Ascending aorta (tissue), 2 donors: ENCODE results near the gene SDSL. TPM values are rescaled to one million over a fixed set of nuclear protein-coding genes. Genes with fewer than 3 reads are reported as not detected.

Experiments used
- DNase-seq, 2 donors: peaks; one replicate each; pipeline ENCODE4 v3.0.0-alpha.2; 2019; ENCODE audit warnings: low spot score in 2 of 2
- H3K27ac ChIP-seq, 2 donors: fragments of 200-600 bp; sonication (generic); one replicate each; pipeline ENCODE4 v1.5.1; 2016 to 2017; ENCODE audit warnings: mild to moderate bottlenecking in 1 of 2
- H3K27me3 ChIP-seq: fragments of 200-600 bp; sonication (generic); one replicate; pipeline ENCODE4 v1.5.1; 2017
- H3K36me3 ChIP-seq, 2 donors: fragments of 200-600 bp; sonication (generic); one replicate each; pipeline ENCODE4 v1.5.1; 2016
- H3K4me1 ChIP-seq, 2 donors: fragments of 200-600 bp; sonication (generic); one replicate each; pipeline ENCODE4 v1.5.1; 2016 to 2017; ENCODE audit warnings: mild to moderate bottlenecking in 1 of 2
- H3K4me3 ChIP-seq, 2 donors: fragments of 200-600 bp; sonication (generic); one replicate each; pipeline ENCODE4 v1.5.1; 2016 to 2017; ENCODE audit warnings: mild to moderate bottlenecking in 1 of 2
- H3K9me3 ChIP-seq, 2 donors: fragments of 200-600 bp; sonication (generic); one replicate each; pipeline ENCODE4 v1.5.1; 2016
- CTCF ChIP-seq, 3 experiments: fragments of 200-600 bp in 2 of 3; fragments of 450-650 bp in 1 of 3; sonication (generic) in 2 of 3; IDR thresholded peaks; one replicate each; pipeline ENCODE4 v1.5.1; 2016 to 2019; ENCODE audit warnings: antibody characterized with exemption in 3 of 3, mild to moderate bottlenecking in 1 of 3, moderate library complexity in 1 of 3
- intact Hi-C: fragments of 100-400 bp; cut with DNase I; formaldehyde crosslinking; loops from one replicate; pipeline ENCODE4 v1.15.1; 2023
- total RNA-seq: library from RNA; depleted of rRNA; stranded (reverse); fragments of >200 nt; gene quantifications from one replicate; pipeline ENCODE4 v1.1.0, GENCODE V29; 2016

Gene SDSL
- total RNA-seq, 1 donor from 2014 or later, result 11.0 TPM

GRCh38 chr12:113473942-113474341 is 51.8 kb downstream of the SDSL start:
- Histone ChIP-seq H3K27me3 (no peaks in the 10 kb centered on the region), H3K4me1 (no peaks in the 10 kb centered on the region)
- intact Hi-C loops, result no loop called here

GRCh38 chr12:113474635-113475436 is 52.7 kb downstream of the SDSL start:
- Histone ChIP-seq H3K27me3 (no peaks in the 10 kb centered on the region), H3K36me3 (no peaks in the 10 kb centered on the region), H3K4me1 (no peaks in the 10 kb centered on the region), H3K27ac (no peak overlapping the region), H3K4me3 (no peak overlapping the region), H3K9me3 (no peaks in the 10 kb centered on the region)
- intact Hi-C loops, result no loop called here
- TF ChIP-seq CTCF (IDR thresholded peaks at IDR 0.05), result no peak
- no peak for DNase-seq

More at GRCh38 chr12:113473942-113474341, 51.8 kb downstream of the SDSL start:
- DNase-seq, result no peak
- H3K9me3 ChIP-seq, result no peaks in the 10 kb centered on the region
- H3K4me3 ChIP-seq, result no peak overlapping the region
- H3K36me3 ChIP-seq, result no peaks in the 10 kb centered on the region
- H3K27ac ChIP-seq, result no peak overlapping the region
- TF ChIP-seq CTCF (IDR thresholded peaks at IDR 0.05), result no peak

GRCh38 chr12:113475451-113476175 is 53.4 kb downstream of the SDSL start:
- DNase-seq, result no peak
- no peaks in the 10 kb centered on the region for H3K36me3 ChIP-seq
- no peak overlapping the region for H3K27ac ChIP-seq
- TF ChIP-seq CTCF (IDR thresholded peaks at IDR 0.05), result no peak
- intact Hi-C loops, result no loop called here
- no peaks in the 10 kb centered on the region for H3K9me3 ChIP-seq
- peaks cover under 1% of the 10 kb centered on the region for H3K27me3 ChIP-seq
- H3K4me1 ChIP-seq, result no peaks in the 10 kb centered on the region
- no peak overlapping the region for H3K4me3 ChIP-seq

- Histone ChIP-seq H3K4me3 (no peak overlapping the region), H3K27ac (no peak overlapping the region), H3K9me3 (no peaks in the 10 kb centered on the region), H3K27me3 (peaks cover 8% of the 10 kb centered on the region), H3K36me3 (no peaks in the 10 kb centered on the region), H3K4me1 (no peaks in the 10 kb centered on the region)
- TF ChIP-seq CTCF (IDR thresholded peaks at IDR 0.05), result no peak
- intact Hi-C loops, result no loop called here
- no peak for DNase-seq
Measured at GRCh38 chr12:113476176-113476986, 54.2 kb downstream of the SDSL start.

GRCh38 chr12:113477171-113477841 is 55.1 kb downstream of the SDSL start:
- intact Hi-C loops, result no loop called here
- no peak for TF ChIP-seq CTCF (IDR thresholded peaks at IDR 0.05)
- Histone ChIP-seq H3K9me3 (no peaks in the 10 kb centered on the region), H3K36me3 (no peaks in the 10 kb centered on the region), H3K4me1 (no peaks in the 10 kb centered on the region), H3K4me3 (no peak overlapping the region), H3K27me3 (peaks cover 8% of the 10 kb centered on the region), H3K27ac (no peak overlapping the region)
- DNase-seq, result no peak
